Inflammatory macrophage treated with lipopolysaccharide for 1 hour (primary cell): ENCODE data around the gene SETD6.

Source experiments
- DNase-seq, 2 donors: peaks; one replicate each; pipeline ENCODE4 v3.0.0-alpha.2; 2020 to 2022

SETD6 gene

DNA sequence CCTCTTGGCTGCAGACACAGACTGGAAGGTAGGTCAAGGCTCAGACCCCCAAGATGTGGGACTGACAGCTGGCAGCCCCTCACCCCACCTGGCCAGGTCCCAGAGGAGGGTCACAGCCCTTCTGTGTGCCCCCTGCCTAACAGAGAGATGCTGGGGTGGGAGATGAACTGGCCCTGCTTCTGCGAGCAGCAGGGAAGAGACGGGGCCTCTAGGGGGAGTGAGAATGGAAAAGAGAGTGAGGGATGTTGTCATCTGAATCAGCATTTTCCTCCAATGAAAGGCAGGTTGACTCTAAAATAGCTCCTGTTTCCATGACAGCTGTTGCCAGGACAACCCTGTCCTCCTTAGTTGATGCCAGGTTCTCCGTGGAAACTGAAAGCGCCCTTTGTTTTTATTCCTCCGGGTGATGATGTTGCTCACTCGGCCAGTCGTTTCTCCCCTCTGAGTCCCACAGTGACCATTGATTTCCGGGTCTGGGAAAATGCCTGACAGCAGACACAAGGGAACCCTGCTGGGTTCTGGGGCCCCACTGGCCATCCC, 20.3 kb upstream of the SETD6 start:
- peak; percentile 16 to 20 for DNase-seq

GRCh38 chr16:58495521-58496331, 19.6 kb upstream of the SETD6 start:
- no peak for DNase-seq

DNA sequence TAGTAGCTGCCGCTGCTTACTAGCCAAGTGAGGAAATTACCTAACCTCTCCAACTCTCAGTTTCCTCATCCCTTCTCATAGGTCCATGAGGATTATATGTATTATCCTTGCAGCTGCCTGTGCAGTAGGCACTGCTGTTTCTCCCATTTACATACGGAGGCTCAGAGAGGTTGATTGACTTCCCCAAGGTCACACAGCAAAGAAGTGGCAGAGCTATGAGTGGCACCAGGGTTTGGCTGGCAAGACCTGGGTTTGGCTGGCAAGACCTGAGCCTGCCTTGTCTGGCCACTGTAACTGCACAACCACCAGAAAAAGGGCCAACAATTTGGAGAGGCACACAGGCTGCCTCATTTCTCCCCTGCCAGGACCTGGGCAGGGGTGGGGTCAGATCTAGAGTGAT, 17.8 kb upstream of the SETD6 start:
- DNase-seq: no peak

DNA sequence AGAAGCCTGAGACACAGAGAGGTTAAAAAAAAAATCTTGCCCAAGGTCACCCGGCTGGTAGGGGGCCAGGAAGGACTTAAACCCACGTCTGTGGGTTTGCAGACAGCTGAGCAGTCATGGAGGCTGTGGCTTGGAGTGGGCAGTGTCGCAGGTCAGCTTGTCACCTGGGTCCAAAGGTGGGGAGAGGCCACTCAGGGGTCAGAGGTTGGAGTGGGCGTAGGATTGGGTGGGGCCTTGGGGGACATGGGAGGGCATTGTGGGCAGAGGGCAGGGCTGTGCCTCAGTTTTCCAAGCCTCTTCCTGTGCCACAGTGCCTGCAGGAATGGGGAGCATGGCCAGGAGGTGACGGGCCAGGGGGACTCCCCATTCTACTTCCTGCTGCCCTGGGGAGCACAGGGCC, 17.4 kb upstream of the SETD6 start:
- no peak for DNase-seq

GRCh38 chr16:58498341-58499091, 16.8 kb upstream of the SETD6 start:
- no peak for DNase-seq

- no peak for DNase-seq
Observed at GRCh38 chr16:58499092-58499511, 16.2 kb upstream of the SETD6 start.

DNA sequence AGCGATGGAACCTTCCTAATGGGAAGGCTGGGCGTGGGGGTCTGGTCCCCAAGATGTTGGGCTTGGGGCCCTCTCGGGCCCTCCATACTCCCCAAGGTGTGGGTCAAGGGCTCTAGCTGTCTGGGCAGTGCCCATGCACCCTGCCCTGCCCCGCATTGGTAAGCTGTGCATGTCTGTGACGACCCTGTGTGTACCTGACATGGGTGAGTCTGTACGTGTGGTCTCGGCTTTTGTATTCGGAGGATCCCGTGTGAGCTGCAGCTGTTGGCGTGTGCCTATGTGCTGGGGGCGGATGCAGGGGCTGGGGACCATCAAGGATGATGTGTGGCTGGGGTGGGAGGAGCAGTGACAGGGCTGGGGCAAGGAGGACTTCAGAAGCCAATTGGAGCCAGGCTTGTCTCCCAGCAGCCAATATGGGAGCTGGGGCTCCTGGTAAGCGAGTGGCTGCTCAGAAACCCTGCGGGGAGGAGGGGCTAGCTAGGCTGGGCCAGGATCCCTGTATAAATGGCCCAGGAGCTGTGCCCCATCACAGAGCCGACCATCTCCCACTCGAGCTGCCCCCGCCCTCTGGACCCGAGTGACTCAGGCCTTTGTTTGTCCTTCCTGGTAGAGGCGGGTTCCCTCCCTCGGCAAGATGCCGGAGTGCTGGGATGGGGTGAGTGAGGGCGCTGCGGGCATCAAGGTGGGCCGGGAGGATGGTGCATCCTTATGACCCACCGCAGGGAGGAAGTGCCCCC, 15.5 kb upstream of the SETD6 start, which contains the start of gene NDRG4:
NDRG4 (plus strand) TSS at position 529 of the 737 bp plus-strand sequence; CDS start at position 635, 106 bp downstream.
- DNase-seq: no peak

DNA sequence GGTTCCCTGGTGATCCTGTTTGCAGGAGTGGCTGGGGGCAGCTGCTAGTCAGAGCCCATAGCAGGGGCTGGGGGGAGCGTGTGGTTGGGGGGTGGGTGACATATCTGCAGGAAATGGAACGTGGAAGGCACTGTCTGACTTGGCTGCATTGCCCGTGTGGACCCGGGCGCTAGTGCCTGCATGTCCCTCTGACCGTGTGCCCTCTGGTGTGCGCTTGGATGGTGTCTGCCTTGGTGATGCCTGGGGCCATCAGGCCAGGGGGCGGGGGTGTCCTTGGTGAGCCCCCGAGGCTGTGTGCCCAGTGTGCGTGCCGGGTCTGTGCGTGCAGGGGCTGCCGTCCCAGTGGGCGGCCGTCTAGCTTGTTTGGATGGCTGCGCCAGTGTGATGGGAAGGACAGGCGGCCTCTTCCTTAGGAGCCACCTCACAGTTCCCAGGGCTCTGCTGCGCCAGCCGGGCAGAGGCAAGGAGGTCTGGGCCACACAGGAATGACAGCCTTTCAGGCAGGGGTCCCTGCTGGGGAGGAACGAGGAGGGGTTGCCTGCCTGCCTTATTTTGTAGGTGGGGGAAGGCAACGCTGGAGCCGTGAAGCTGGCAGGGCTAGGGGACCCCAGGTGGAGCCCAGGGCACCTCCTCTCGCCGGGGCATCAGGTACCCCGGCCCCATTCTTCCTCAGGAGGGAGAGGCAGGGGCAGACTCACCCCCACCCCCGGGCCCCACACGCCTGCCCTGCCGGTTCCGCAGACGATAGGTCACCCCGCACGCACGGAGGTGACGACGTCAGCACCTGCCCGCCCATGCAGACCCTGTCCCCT, 14.7 kb upstream of the SETD6 start:
- no peak for DNase-seq

- no peak for DNase-seq
Observed at GRCh38 chr16:58501242-58502131, 13.8 kb upstream of the SETD6 start.

DNA sequence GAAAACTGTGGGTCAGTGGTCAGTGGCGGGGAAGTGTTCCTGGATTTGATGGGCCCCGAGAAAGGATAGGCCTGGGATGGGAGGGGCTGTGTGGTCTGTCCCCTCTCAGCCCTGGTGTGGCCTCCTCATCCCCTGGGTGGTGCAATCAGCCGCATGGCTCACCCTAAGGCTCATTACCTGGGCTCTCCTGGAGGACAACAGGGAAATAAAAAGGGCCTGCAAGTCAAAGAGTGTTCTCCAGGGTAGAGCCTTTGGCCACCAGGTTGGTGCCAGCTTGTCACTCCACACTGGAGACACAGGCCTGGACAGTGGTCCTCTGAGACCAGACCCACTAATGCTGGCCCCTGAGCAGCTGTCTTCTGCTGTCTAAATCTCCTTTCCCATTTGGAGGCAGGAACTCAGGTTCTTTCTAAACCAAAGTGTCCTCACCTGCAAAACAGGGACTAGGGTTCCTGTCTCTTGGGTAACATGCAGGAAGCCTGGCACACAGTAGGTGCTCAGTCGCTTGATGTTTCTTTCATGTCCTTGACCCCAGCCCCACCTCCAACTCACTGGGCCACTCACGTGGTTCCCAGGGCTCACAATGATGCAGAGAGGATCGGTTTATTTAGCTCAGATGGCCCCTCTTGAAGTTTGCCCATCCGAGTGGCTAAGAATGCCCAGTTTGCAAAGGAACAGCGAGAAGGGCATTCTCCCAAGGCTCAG, 12.9 kb upstream of the SETD6 start:
- DNase-seq: no peak

- no peak for DNase-seq
Observed at GRCh38 chr16:58503166-58503862, 12.0 kb upstream of the SETD6 start.

DNA sequence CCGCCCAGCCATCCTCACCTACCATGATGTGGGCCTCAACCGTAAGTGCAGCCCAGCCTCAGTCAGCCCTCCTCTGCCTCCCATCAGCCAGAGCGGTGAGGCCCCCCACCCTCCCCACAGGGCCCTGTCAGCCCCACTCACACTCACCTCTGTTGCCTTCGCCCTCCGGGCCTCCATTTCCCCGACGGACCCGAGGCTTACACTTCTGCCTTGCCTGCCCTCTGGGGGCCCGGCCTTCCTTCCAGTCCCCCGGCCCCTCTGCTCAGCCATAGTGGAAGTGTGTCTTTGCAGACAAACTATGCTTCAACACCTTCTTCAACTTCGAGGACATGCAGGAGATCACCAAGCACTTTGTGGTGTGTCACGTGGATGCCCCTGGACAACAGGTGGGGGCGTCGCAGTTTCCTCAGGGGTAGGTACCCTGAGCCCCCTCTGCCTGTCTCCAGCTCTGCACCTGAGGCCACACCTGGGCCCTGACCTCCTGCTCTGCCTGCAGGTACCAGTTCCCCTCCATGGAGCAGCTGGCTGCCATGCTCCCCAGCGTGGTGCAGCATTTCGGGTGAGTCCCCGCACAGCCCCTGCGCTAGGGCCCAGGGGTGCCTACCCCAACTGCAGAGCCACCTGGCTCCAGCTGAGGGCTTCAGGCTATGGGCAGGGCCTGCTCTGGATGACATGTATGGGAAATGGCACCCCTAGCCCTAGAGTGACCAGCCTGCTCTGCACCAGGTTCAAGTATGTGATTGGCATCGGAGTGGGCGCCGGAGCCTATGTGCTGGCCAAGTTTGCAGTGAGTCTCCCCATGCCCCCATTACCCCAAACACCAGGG, 11.2 kb upstream of the SETD6 start:
- DNase-seq: no peak

DNA sequence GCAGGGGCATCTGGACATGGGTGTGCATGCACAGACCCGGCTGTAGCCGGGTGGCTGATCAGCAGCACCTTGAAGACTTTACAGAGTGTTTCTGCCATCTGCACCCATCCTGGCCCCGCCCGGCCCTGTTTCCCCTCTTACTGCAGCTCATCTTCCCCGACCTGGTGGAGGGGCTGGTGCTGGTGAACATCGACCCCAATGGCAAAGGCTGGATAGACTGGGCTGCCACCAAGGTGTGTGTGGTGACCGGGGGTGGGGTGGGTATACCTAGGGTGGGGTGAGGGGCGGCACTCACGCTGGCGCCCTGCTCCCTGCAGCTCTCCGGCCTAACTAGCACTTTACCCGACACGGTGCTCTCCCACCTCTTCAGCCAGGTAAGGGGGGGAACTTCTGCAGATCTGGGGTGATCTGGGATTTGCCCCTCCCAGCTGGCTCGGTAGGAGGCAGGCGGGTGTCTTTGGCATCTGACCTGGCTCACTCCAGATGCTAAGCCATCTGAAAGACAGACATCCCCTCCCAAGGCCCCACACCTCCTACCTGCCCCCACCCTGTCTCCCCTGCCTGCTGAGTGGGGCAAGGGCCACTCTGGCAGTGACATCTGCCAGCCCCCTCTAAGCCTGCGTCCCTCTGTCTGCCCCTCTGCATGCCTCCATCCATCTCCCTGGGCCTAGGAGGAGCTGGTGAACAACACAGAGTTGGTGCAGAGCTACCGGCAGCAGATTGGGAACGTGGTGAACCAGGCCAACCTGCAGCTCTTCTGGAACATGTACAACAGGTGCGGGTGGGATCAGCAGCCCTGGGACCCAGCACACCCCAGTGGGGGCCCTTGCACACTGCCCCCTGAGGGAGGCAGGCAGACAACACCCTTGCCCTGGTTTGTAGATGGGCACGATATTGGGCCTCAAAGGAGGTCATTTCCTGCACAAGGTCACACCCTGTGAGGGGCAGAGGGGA, 8.8 kb upstream of the SETD6 start:
- DNase-seq: no peak

DNA sequence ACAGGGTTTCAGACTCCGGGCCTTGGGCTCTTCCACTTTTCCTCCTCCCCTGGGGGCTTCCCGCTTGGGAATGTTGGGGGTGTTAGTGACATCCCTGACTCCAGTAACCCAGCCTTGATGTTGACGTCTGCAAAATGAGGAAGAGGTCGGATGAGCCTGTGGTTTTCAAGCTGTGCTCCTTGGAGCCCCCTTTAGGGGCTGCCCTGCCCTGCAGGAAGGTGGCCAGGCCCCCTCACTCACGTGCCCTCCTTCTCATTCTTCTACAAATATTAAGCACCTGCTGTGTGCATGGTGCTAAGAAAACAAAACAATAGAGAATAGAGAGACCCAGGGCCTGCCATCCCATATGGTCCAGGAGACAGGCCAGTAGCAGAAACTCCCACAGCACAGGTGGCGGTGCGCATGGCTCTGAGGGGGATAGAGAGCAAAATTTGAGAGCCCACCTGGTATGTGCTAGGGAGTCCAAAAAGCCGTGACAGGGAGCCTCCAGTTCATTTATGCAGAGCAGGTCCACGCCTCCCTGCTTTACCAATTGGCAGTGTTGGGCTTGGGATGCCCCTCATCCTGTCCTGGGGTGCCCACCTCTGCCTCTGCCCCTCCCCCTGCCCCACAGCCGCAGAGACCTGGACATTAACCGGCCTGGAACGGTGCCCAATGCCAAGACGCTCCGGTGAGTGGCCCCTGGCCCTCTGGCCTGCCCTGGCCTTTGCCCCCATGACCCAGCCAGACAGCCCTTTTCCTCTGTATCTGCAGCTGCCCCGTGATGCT, 7.9 kb upstream of the SETD6 start:
- no peak for DNase-seq

DNA sequence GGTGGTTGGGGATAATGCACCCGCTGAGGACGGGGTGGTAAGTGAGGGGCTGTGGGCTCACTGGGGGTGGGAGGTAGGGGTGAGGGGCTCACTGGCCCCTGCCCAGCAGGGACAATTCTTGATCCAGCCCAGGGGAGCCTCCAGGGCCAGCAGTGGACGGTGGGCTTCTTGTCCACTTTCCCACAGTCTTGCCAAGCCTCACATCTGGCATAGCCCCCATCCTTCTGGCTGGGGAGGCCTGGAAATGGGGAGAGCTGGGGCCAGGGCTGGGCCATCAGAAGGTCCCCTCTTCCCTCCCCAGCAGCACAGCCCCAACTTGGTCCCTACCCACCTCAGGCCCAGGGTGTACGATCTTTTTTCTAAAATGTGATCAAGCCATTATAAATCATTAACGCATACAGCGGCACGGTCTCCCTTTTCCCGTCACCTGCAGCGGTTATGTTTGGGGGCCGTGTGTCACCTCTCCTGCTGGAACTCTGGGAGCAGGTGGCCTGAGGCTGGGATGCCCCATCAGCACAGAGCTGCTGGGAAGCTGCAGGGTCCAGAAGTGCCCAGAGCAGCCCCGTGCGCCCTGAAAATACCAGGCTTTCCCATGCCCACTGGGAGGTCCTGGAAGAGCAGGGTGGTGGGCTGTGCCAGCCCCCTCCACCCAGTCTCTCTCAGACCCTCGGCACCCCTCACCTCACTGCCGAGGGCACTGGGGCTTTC, 7.2 kb upstream of the SETD6 start:
- DNase-seq: no peak

DNA sequence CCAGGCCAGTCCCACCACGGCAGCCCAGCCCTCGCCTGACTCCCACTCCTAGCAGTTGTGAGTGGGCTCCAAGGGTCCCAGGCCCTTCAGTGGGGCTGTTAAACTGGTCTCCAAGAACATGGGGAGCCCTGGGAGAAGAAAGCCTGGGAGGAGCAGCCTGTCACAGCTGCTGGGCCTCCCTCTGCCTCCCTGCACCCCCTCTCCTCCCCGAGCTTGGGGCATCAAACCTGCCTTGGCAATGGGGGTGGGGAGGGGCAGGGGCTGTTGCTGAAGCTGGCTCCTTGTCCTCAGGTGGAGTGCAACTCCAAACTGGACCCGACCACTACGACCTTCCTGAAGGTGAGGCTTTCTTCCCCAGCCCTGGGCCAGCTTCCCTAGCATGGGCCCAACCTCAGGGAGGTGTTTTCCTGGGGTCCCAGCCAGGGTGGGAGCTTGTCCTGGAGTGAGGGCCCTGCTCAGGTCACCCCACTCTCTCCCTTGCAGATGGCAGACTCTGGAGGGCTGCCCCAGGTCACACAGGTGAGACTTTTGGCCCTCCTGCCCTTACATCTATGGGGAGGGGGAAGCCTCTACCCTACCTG, 6.6 kb upstream of the SETD6 start:
- DNase-seq: no peak
